H1 (cell line): ENCODE results near the gene CARD11. TPM values are rescaled to one million over a fixed set of nuclear protein-coding genes. Genes with fewer than 3 reads are reported as not detected.

Source experiments
- CTCF ChIA-PET: fragments of 300-600 bp; sonication (Branson Sonifier 250); formaldehyde crosslinking; loops from one replicate; lab custom pipeline; 2021; ENCODE audit not compliant: partially characterized antibody; lab: Charles Lee
- POLR2A ChIA-PET: fragments of 300-600 bp; sonication (Branson Sonifier 250); formaldehyde crosslinking; loops from one replicate; lab custom pipeline; 2021; ENCODE audit warnings: inconsistent platforms; ENCODE audit not compliant: partially characterized antibody; lab: Charles Lee
- DNase-seq, 2 experiments: peaks; one replicate each; pipeline versions ENCODE4 v3.0.0 to v3.0.0-alpha.2; 2010 to 2022; ENCODE audit warnings: low spot score in 2 of 2, low read depth in 1 of 2, mixed read lengths in 1 of 2
- FAIRE-seq: peaks from 2 replicates; lab custom pipeline; 2011; peaks lifted over from hg19 to GRCh38; lab: Jason Lieb, UNC
- H2AFZ ChIP-seq: 2 replicates; pipeline ENCODE4 v1.8.1; 2012; ENCODE audit warnings: low read length, inconsistent platforms
- H2AK5ac ChIP-seq: 2 replicates; pipeline ENCODE4 v1.6.1; 2013; ENCODE audit warnings: low read depth, low read length
- H2BK120ac ChIP-seq: replicated peaks from 2 replicates; pipeline ENCODE3; 2013; ENCODE audit warnings: low read depth, low read length, inconsistent platforms
- H2BK12ac ChIP-seq: 2 replicates; pipeline ENCODE4 v1.6.1; 2013; ENCODE audit warnings: low read depth, low read length
- H2BK15ac ChIP-seq: 2 replicates; pipeline ENCODE4 v1.6.1; 2013; ENCODE audit warnings: low read length
- H2BK20ac ChIP-seq: 2 replicates; pipeline ENCODE4 v1.6.1; 2013; ENCODE audit warnings: low read length
- H2BK5ac ChIP-seq: 2 replicates; pipeline ENCODE4 v1.6.1; 2013; ENCODE audit warnings: low read depth, low read length
- H3K14ac ChIP-seq: 2 replicates; pipeline ENCODE4 v1.6.1; 2013; ENCODE audit warnings: inconsistent platforms; ENCODE audit not compliant: insufficient read length
- H3K18ac ChIP-seq: 2 replicates; pipeline ENCODE4 v1.6.1; 2013; ENCODE audit warnings: low read length; ENCODE audit errors: extremely low read depth
- H3K23ac ChIP-seq: 2 replicates; pipeline ENCODE4 v1.6.1; 2013; ENCODE audit warnings: inconsistent platforms; ENCODE audit not compliant: insufficient read length
- H3K23me2 ChIP-seq: 2 replicates; pipeline ENCODE4 v1.6.1; 2013; ENCODE audit warnings: low read depth, low read length
- H3K27ac ChIP-seq: 2 replicates; pipeline ENCODE4 v1.6.1; 2011; ENCODE audit warnings: low read depth, low read length, inconsistent platforms
- H3K27me3 ChIP-seq, 4 experiments: replicated peaks in 1 of 4; 1 replicate in 1 of 4; 2 replicates in 3 of 4; pipeline versions ENCODE4 v1.6.1 to v1.8.1; 2011 to 2013; ENCODE audit warnings: low read length in 3 of 4, mild to moderate bottlenecking in 3 of 4, inconsistent platforms in 2 of 4, mixed read lengths in 2 of 4, moderate library complexity in 1 of 4; ENCODE audit not compliant: control insufficient read depth in 3 of 4, insufficient read depth in 3 of 4; ENCODE audit errors: extremely low read depth in 1 of 4
- H3K36me3 ChIP-seq, 4 experiments: 2 replicates each; pipeline versions ENCODE4 v1.6.1 to v1.8.1; 2011 to 2013; ENCODE audit warnings: mild to moderate bottlenecking in 4 of 4, low read length in 3 of 4, moderate library complexity in 2 of 4, control low read depth in 1 of 4, inconsistent platforms in 1 of 4; ENCODE audit not compliant: insufficient read depth in 4 of 4, control insufficient read depth in 2 of 4
- H3K4ac ChIP-seq: replicated peaks from 2 replicates; pipeline ENCODE3; 2013; ENCODE audit warnings: low read length, low read depth, mixed read lengths, inconsistent platforms; ENCODE audit not compliant: insufficient read length
- H3K4me1 ChIP-seq, 4 experiments: replicated peaks in 1 of 4; 1 replicate in 1 of 4; 2 replicates in 3 of 4; pipeline versions ENCODE4 v1.6.1 to v1.8.1; 2011 to 2013; ENCODE audit warnings: low read length in 3 of 4, inconsistent platforms in 2 of 4, mixed read lengths in 1 of 4; ENCODE audit not compliant: insufficient read depth in 4 of 4, control insufficient read depth in 3 of 4
- H3K4me2 ChIP-seq, 2 experiments: 2 replicates each; pipeline versions ENCODE4 v1.6.1 to v1.8.1; 2011 to 2013; ENCODE audit warnings: low read depth in 2 of 2, low read length in 2 of 2, control low read depth in 1 of 2, inconsistent platforms in 1 of 2, mild to moderate bottlenecking in 1 of 2; ENCODE audit not compliant: insufficient read depth in 1 of 2
- H3K4me3 ChIP-seq, 4 experiments: fragments of 200-600, 300-600 bp in 1 of 4; sonication (generic), shearing (Covaris generic), sonication (Bioruptor Twin) in 1 of 4; 2 replicates each; pipeline versions ENCODE4 v1.5.1 to v1.8.1; 2011 to 2016; ENCODE audit warnings: low read length in 4 of 4, low read depth in 3 of 4, control low read depth in 2 of 4, inconsistent platforms in 2 of 4, mild to moderate bottlenecking in 2 of 4, mixed read lengths in 1 of 4, moderate library complexity in 1 of 4; ENCODE audit not compliant: insufficient read depth in 2 of 4; ENCODE audit errors: extremely low read depth in 1 of 4
- H3K56ac ChIP-seq: replicated peaks from 2 replicates; pipeline ENCODE3; 2013; ENCODE audit warnings: low read depth, mild to moderate bottlenecking, mixed read lengths, low read length, inconsistent platforms; ENCODE audit not compliant: insufficient read length
- H3K79me1 ChIP-seq: 2 replicates; pipeline ENCODE4 v1.6.1; 2013; ENCODE audit warnings: low read depth, low read length, control low read depth
- H3K79me2 ChIP-seq, 2 experiments: 2 replicates each; pipeline versions ENCODE4 v1.6.1 to v1.8.1; 2012 to 2013; ENCODE audit warnings: low read length in 2 of 2, mild to moderate bottlenecking in 2 of 2, inconsistent platforms in 1 of 2; ENCODE audit not compliant: insufficient read depth in 2 of 2, control insufficient read depth in 1 of 2
- H3K9ac ChIP-seq, 4 experiments: replicated peaks in 1 of 4; 1 replicate in 1 of 4; 2 replicates in 3 of 4; pipeline versions ENCODE4 v1.6.1 to v1.8.1; 2011 to 2013; ENCODE audit warnings: low read depth in 3 of 4, low read length in 3 of 4, control low read depth in 2 of 4, mild to moderate bottlenecking in 2 of 4, moderate library complexity in 2 of 4, inconsistent platforms in 1 of 4; ENCODE audit errors: extremely low read depth in 1 of 4
- H3K9me3 ChIP-seq, 2 experiments: 2 replicates each; pipeline versions ENCODE4 v1.6.1 to v1.8.1; 2012 to 2013; ENCODE audit warnings: mild to moderate bottlenecking in 2 of 2, moderate library complexity in 2 of 2, control low read depth in 1 of 2, inconsistent platforms in 1 of 2, low read depth in 1 of 2, low read length in 1 of 2, mixed read lengths in 1 of 2; ENCODE audit not compliant: insufficient read depth in 2 of 2
- H4K20me1 ChIP-seq, 2 experiments: replicated peaks in 1 of 2; 2 replicates each; pipeline versions ENCODE3 to v1.8.1; 2011 to 2013; ENCODE audit warnings: inconsistent platforms in 2 of 2, low read length in 2 of 2, mild to moderate bottlenecking in 1 of 2; ENCODE audit not compliant: insufficient read depth in 2 of 2, control insufficient read depth in 1 of 2
- H4K5ac ChIP-seq: 2 replicates; pipeline ENCODE4 v1.6.1; 2013; ENCODE audit warnings: low read length, low read depth, mixed read lengths, inconsistent platforms; ENCODE audit not compliant: insufficient read length
- H4K8ac ChIP-seq: 2 replicates; pipeline ENCODE4 v1.8.0; 2013; ENCODE audit warnings: mild to moderate bottlenecking, moderate library complexity, low read length, inconsistent platforms; ENCODE audit not compliant: insufficient read depth; ENCODE audit errors: extremely low read depth
- H4K91ac ChIP-seq: replicated peaks from 2 replicates; pipeline ENCODE3; 2013; ENCODE audit warnings: low read length, mixed read lengths, inconsistent platforms; ENCODE audit not compliant: insufficient read length
- CHD2 ChIP-seq: IDR thresholded peaks from 2 replicates; pipeline ENCODE4 v1.6.1; 2012; ENCODE audit warnings: low read length, improper control_type of control experiment
- HDAC2 ChIP-seq, 2 experiments: fragments of 300-600 bp in 1 of 2; sonication (generic) in 1 of 2; IDR thresholded peaks; 2 replicates each; pipeline ENCODE4 v1.6.1; 2011 to 2012; ENCODE audit warnings: low read depth in 2 of 2, low read length in 2 of 2, mild to moderate bottlenecking in 2 of 2, moderate library complexity in 2 of 2, borderline replicate concordance in 1 of 2, inconsistent platforms in 1 of 2
- JUN ChIP-seq: IDR thresholded peaks from 2 replicates; pipeline ENCODE4 v1.6.1; 2011; ENCODE audit warnings: low read depth, mild to moderate bottlenecking, improper control_type of control experiment, low read length
- SP1 ChIP-seq: IDR thresholded peaks from 2 replicates; pipeline ENCODE4 v1.6.1; 2011; ENCODE audit warnings: low read depth, low read length
- WGBS, 2 experiments: shearing (Covaris generic) in 1 of 2; methylation state at CpG; one replicate each; pipeline versions ENCODE4 v1.1.6 to v1.1.7; 2013 to 2015; ENCODE audit warnings: low lambda C conversion rate in 2 of 2, mixed read lengths in 2 of 2, inconsistent platforms in 1 of 2, low coverage in 1 of 2, missing lambda C conversion rate in 1 of 2; ENCODE audit not compliant: insufficient replicate concordance in 2 of 2, insufficient coverage in 1 of 2, insufficient read length in 1 of 2; ENCODE audit errors: extremely low coverage in 1 of 2, missing lambda C conversion rate in 1 of 2; 5-methylcytosine and 5-hydroxymethylcytosine counted together
- polyA plus RNA-seq, 7 experiments: library from polyadenylated mRNA; depleted of rRNA in 3 of 7; stranded (reverse) in 5 of 7; unstranded in 2 of 7; fragments of >200 nt in 5 of 7; fragments of 200-250 nt in 2 of 7; gene quantifications; 1 replicate in 5 of 7; 2 replicates in 1 of 7; 4 replicates in 1 of 7; pipeline versions ENCODE4 v1.2.1 to v1.2.3, GENCODE V29; 2011 to 2013; ENCODE audit warnings: missing spikeins in 2 of 7, mixed read lengths in 2 of 7
- total RNA-seq: library from RNA; stranded (reverse); fragmentation: NEBNext Ultra II Directional; extraction: Animal tissue kit (Norgen Biotek cat#: 25700); gene quantifications from 2 replicates; pipeline ENCODE4 v1.2.1, GENCODE V29; 2021

CARD11 gene
- total and polyA plus RNA-seq, 2 of the 8 experiments (the other 6 are each of a cell fraction or from before 2014, with no cell fraction given): 12.6 to 29.8 TPM

GRCh38 chr7:2919256-2919655 lies 124.4 kb downstream of the CARD11 start:
- H3K79me2 ChIP-seq: no peaks in the 10 kb centered on the region
- no peak overlapping the region for H4K8ac ChIP-seq
- no peak overlapping the region for H3K4me2 ChIP-seq
- H3K4ac ChIP-seq: no peak overlapping the region
- no peak overlapping the region for H2BK5ac ChIP-seq
- H4K91ac ChIP-seq: no peak overlapping the region
- no peak overlapping the region for H2BK15ac ChIP-seq
- FAIRE-seq (no peak), DNase-seq (no peak)
- H3K9ac ChIP-seq: no peak overlapping the region; a peak in 1 of 7 replicates
- no peaks in the 10 kb centered on the region for H3K9me3 ChIP-seq
- H3K18ac ChIP-seq: no peak overlapping the region
- H3K27ac ChIP-seq: no peak overlapping the region
- no peak overlapping the region for H3K4me3 ChIP-seq
- no peak overlapping the region for H2BK12ac ChIP-seq
- H3K79me1 ChIP-seq: no peaks in the 10 kb centered on the region
- H3K27me3 ChIP-seq: no peaks in the 10 kb centered on the region; a peak in 1 of 7 replicates
- no peak overlapping the region for H2AFZ ChIP-seq
- peaks cover 0 to 2% of the 10 kb centered on the region in 2 experiments for H4K20me1 ChIP-seq
- no peak overlapping the region for H4K5ac ChIP-seq
- no peak overlapping the region for H3K14ac ChIP-seq
- CTCF ChIA-PET: interaction anchor here (0.6 to 1.6 kb wide), 6 partner anchors 10 to 146 kb away, joined by 3 to 5 read pairs (median 4); no protein-coding TSS in a partner anchor
- POLR2A ChIA-PET: no interaction called here
- 0 out of 8 replicates have a peak, but pooled peaks cover 0 to 3% (median 0%) of the 10 kb centered on the region in 4 experiments for H3K36me3 ChIP-seq
- WGBS, 2 experiments: 89% methylated on average over 19 of the region's 19 CpGs; no CpG with 5 or more reads in 1 of the 2 experiments
- H3K23me2 ChIP-seq: no peaks in the 10 kb centered on the region; the same call in 1 of the 2 replicates
- TF ChIP-seq SP1: no peak
- TF ChIP-seq HDAC2 (IDR thresholded peaks at IDR 0.05; ENCODE audit: borderline replicate concordance in 1 of 2, low read depth in 2 of 2, low read length in 2 of 2): no peak
- no peak for TF ChIP-seq JUN
- TF ChIP-seq CHD2: no peak
- H2BK120ac ChIP-seq: no peak overlapping the region
- H3K4me1 ChIP-seq: no peaks in the 10 kb centered on the region; a peak in 1 of 7 replicates
- H2AK5ac ChIP-seq: no peak overlapping the region
- H3K23ac ChIP-seq: no peak overlapping the region
- no peak overlapping the region for H2BK20ac ChIP-seq
- no peak overlapping the region for H3K56ac ChIP-seq
